IMR-90 (cell line): ENCODE results near the gene SEZ6L. TPM values are rescaled to one million over a fixed set of nuclear protein-coding genes. Genes with fewer than 3 reads are reported as not detected.

Experiments used
- ATAC-seq: fragments of 200-7000 bp; cut with Tn5 transposase; 2 replicates; pipeline ENCODE4 v1.9.1; 2020; ENCODE audit warnings: low read depth, mild to moderate bottlenecking, moderate library complexity
- BruUV-seq: library from RNA; stranded (reverse); fragments of 400-500 nt; replicated peaks from 2 replicates; lab custom pipeline; 2021; lab: Mats Ljungman, UMichigan
- CTCF ChIA-PET: fragments of 300-600 bp; formaldehyde crosslinking; extraction: SDS; loops from one replicate; lab custom pipeline; 2021; ENCODE audit warnings: antibody characterized with exemption; lab: Yijun Ruan, JAX
- POLR2A ChIA-PET: fragments of 300-600 bp; sonication (Branson Sonifier 250); formaldehyde crosslinking; loops from one replicate; lab custom pipeline; 2022; ENCODE audit warnings: antibody characterized with exemption; ENCODE audit not compliant: unreplicated experiment; lab: Charles Lee
- DNase-seq: peaks from one replicate; pipeline ENCODE4 v3.0.0; 2013
- H2AFZ ChIP-seq: replicated peaks from 2 replicates; pipeline ENCODE3; 2013; ENCODE audit warnings: low read length, mild to moderate bottlenecking; ENCODE audit not compliant: poor library complexity
- H2AK5ac ChIP-seq: 2 replicates; pipeline ENCODE4 v1.6.1; 2013; ENCODE audit warnings: low read depth, low read length, inconsistent platforms
- H2AK9ac ChIP-seq: replicated peaks from 2 replicates; pipeline ENCODE3; 2013; ENCODE audit warnings: mild to moderate bottlenecking, low read depth, low read length, moderate library complexity; ENCODE audit not compliant: poor library complexity
- H2BK120ac ChIP-seq: 2 replicates; pipeline ENCODE4 v1.6.1; 2013; ENCODE audit warnings: low read depth, low read length, inconsistent platforms
- H2BK15ac ChIP-seq: 3 replicates; pipeline ENCODE4 v1.6.1; 2013; ENCODE audit warnings: low read depth, low read length, inconsistent platforms
- H2BK20ac ChIP-seq: 2 replicates; pipeline ENCODE4 v1.6.1; 2013; ENCODE audit warnings: low read depth, mild to moderate bottlenecking, inconsistent platforms, low read length, moderate library complexity
- H2BK5ac ChIP-seq: 2 replicates; pipeline ENCODE4 v1.6.1; 2013; ENCODE audit warnings: mild to moderate bottlenecking, low read depth, low read length, inconsistent platforms; ENCODE audit not compliant: poor library complexity, severe bottlenecking
- H3K14ac ChIP-seq: replicated peaks from 2 replicates; pipeline ENCODE4 v1.6.1; 2013; ENCODE audit warnings: low read depth, low read length, inconsistent platforms
- H3K18ac ChIP-seq: 2 replicates; pipeline ENCODE4 v1.6.1; 2013; ENCODE audit warnings: low read depth, low read length, control low read depth
- H3K23ac ChIP-seq: 2 replicates; pipeline ENCODE4 v1.6.1; 2013; ENCODE audit warnings: low read depth, low read length, inconsistent platforms
- H3K27ac ChIP-seq: 2 replicates; pipeline ENCODE4 v1.5.1; 2013; ENCODE audit warnings: mild to moderate bottlenecking, control low read depth, low read length; ENCODE audit not compliant: insufficient read depth
- H3K27me3 ChIP-seq: 2 replicates; pipeline ENCODE4 v1.6.1; 2013; ENCODE audit warnings: low read length; ENCODE audit not compliant: control insufficient read depth, insufficient read depth
- H3K36me3 ChIP-seq: 2 replicates; pipeline ENCODE4 v1.6.1; 2013; ENCODE audit warnings: low read length, mixed read lengths; ENCODE audit not compliant: control insufficient read depth, insufficient read depth
- H3K4ac ChIP-seq: 2 replicates; pipeline ENCODE4 v1.6.1; 2013; ENCODE audit warnings: low read depth, low read length, inconsistent platforms
- H3K4me1 ChIP-seq: 2 replicates; pipeline ENCODE4 v1.6.1; 2013; ENCODE audit warnings: low read length, mixed read lengths; ENCODE audit not compliant: control insufficient read depth, insufficient read depth
- H3K4me2 ChIP-seq: 2 replicates; pipeline ENCODE4 v1.6.1; 2013; ENCODE audit warnings: low read depth, mild to moderate bottlenecking, control low read depth, low read length, moderate library complexity
- H3K4me3 ChIP-seq: 2 replicates; pipeline ENCODE4 v1.5.1; 2013; ENCODE audit warnings: low read depth, mild to moderate bottlenecking, control low read depth, low read length, moderate library complexity; ENCODE audit not compliant: insufficient read depth
- H3K56ac ChIP-seq: 2 replicates; pipeline ENCODE4 v1.6.1; 2013; ENCODE audit warnings: low read length, inconsistent platforms; ENCODE audit not compliant: insufficient read depth; ENCODE audit errors: extremely low read depth
- H3K79me1 ChIP-seq, 2 experiments: 2 replicates each; pipeline ENCODE4 v1.6.1; 2013; ENCODE audit warnings: low read length in 2 of 2, inconsistent platforms in 1 of 2, low read depth in 1 of 2
- H3K9ac ChIP-seq: 2 replicates; pipeline ENCODE4 v1.6.1; 2013; ENCODE audit warnings: low read depth, low read length, control low read depth
- H3K9me1 ChIP-seq: 2 replicates; pipeline ENCODE4 v1.6.1; 2013; ENCODE audit warnings: low read length, inconsistent platforms; ENCODE audit not compliant: insufficient read depth
- H3K9me3 ChIP-seq: 2 replicates; pipeline ENCODE4 v1.6.1; 2013; ENCODE audit warnings: low read length; ENCODE audit not compliant: control insufficient read depth, insufficient read depth
- H4K20me1 ChIP-seq: 2 replicates; pipeline ENCODE4 v1.6.1; 2013; ENCODE audit warnings: low read length, inconsistent platforms; ENCODE audit not compliant: insufficient read depth
- H4K5ac ChIP-seq: 2 replicates; pipeline ENCODE4 v1.6.1; 2013; ENCODE audit warnings: mild to moderate bottlenecking, low read depth, low read length, control low read depth
- H4K8ac ChIP-seq, 2 experiments: 2 replicates each; pipeline ENCODE4 v1.6.1; 2013; ENCODE audit warnings: low read depth in 2 of 2, low read length in 2 of 2, control low read depth in 1 of 2, inconsistent platforms in 1 of 2
- H4K91ac ChIP-seq: 2 replicates; pipeline ENCODE4 v1.6.1; 2013; ENCODE audit warnings: low read depth, low read length, inconsistent platforms; ENCODE audit not compliant: insufficient read depth
- FOS ChIP-seq: fragments of 150-350 bp; IDR thresholded peaks from 2 replicates; pipeline ENCODE4 v1.6.1; 2016; ENCODE audit warnings: low read depth, low read length
- MAFK ChIP-seq: IDR thresholded peaks from 2 replicates; pipeline ENCODE4 v1.6.1; 2012; ENCODE audit warnings: low read depth, low read length, improper control_type of control experiment
- MAZ ChIP-seq: IDR thresholded peaks from 2 replicates; pipeline ENCODE4 v1.6.1; 2012; ENCODE audit warnings: low read depth, mild to moderate bottlenecking, low read length, improper control_type of control experiment, moderate library complexity, borderline replicate concordance
- WGBS, 2 experiments: methylation state at CpG; one replicate each; pipeline versions ENCODE4 v1.1.5 to v1.1.7; 2013; ENCODE audit warnings: missing lambda C conversion rate in 2 of 2; ENCODE audit not compliant: insufficient read length in 1 of 2; ENCODE audit errors: extremely low coverage in 2 of 2; 5-methylcytosine and 5-hydroxymethylcytosine counted together
- dilution Hi-C: fragments of 300-500 bp; cut with HindIII; formaldehyde crosslinking; loops from one replicate; pipeline ENCODE4 v1.14.3; 2018; ENCODE audit warnings: low sequenced_read_pairs; ENCODE audit not compliant: unreplicated experiment
- in situ Hi-C: fragments of 300-500 bp; cut with MboI; formaldehyde crosslinking; loops from 3 replicates; pipeline ENCODE4 v1.14.3; 2019; ENCODE audit warnings: low sequenced_read_pairs, inconsistent platforms, mixed read lengths
- intact Hi-C: fragments of 100-400 bp; cut with micrococcal nuclease; formaldehyde crosslinking; loops from 2 replicates; pipeline ENCODE4 v1.10.0; 2022
- polyA plus RNA-seq, 3 experiments: library from polyadenylated mRNA; depleted of rRNA; stranded (reverse); fragments of >200 nt; gene quantifications; 2 replicates each; pipeline ENCODE4 v1.2.3, GENCODE V29; 2012; ENCODE audit warnings: low replicate concordance in 1 of 3
- total RNA-seq: library from RNA; depleted of rRNA; stranded (reverse); fragments of >200 nt; gene quantifications from 2 replicates; pipeline ENCODE4 v1.2.3, GENCODE V29; 2012

SEZ6L gene
- total and polyA plus RNA-seq, 2 of the 4 experiments (the other 2 are of a cell fraction) = not detected

- no peak overlapping the region for H3K18ac ChIP-seq
- DNase-seq (no peak), ATAC-seq (no peak)
- H4K8ac ChIP-seq = no peak overlapping the region
- no peak overlapping the region for H3K27ac ChIP-seq
- no peak overlapping the region for H3K56ac ChIP-seq
- no TSS peak for BruUV-seq
- H2BK20ac ChIP-seq = no peak overlapping the region
- in situ Hi-C loops (no loop called here), dilution Hi-C loops (no loop called here), intact Hi-C loops (no loop called here)
- H2AFZ ChIP-seq = no peak overlapping the region
- H3K36me3 ChIP-seq = no peaks in the 10 kb centered on the region
- TF ChIP-seq MAZ (no peak), FOS (no peak), MAFK (no peak)
- no peak overlapping the region for H4K91ac ChIP-seq
- no peak overlapping the region for H2BK5ac ChIP-seq
- POLR2A ChIA-PET = no interaction called here
- no peak overlapping the region for H3K4me3 ChIP-seq
- H2BK15ac ChIP-seq = no peak overlapping the region
- no peak overlapping the region for H3K9ac ChIP-seq
- no peaks in the 10 kb centered on the region for H4K20me1 ChIP-seq
- H2BK120ac ChIP-seq = no peak overlapping the region
- H3K23ac ChIP-seq = no peak overlapping the region
- H3K4me1 ChIP-seq = no peaks in the 10 kb centered on the region
- H3K27me3 ChIP-seq = no peaks in the 10 kb centered on the region
- WGBS, 2 experiments = no CpG with 5 or more reads among the region's 4 CpGs
- H3K9me1 ChIP-seq = no peaks in the 10 kb centered on the region
- CTCF ChIA-PET = no interaction called here
- no peak overlapping the region for H2AK9ac ChIP-seq
- no peak overlapping the region for H3K4me2 ChIP-seq
- no peak overlapping the region for H3K4ac ChIP-seq
- H3K14ac ChIP-seq = no peak overlapping the region
- no peaks in the 10 kb centered on the region for H3K79me1 ChIP-seq
- H2AK5ac ChIP-seq = no peak overlapping the region
- no peak overlapping the region for H4K5ac ChIP-seq
- no peaks in the 10 kb centered on the region for H3K9me3 ChIP-seq
Observed at GRCh38 chr22:26281941-26282340, 112.7 kb downstream of the SEZ6L start.
